Mesenchymal stem cell (in vitro differentiated cells and primary cell): ENCODE results near the gene TEAD4.

ENCODE experiments used
- DNase-seq: peaks from one replicate; pipeline ENCODE4 v3.0.0-alpha.2; 2013
- H2AFZ ChIP-seq: one replicate; pipeline ENCODE4 v1.6.1; 2013; ENCODE audit warnings: low read depth, mild to moderate bottlenecking, control low read depth, inconsistent platforms, low read length, moderate library complexity
- H2AK5ac ChIP-seq: 2 replicates; pipeline ENCODE4 v1.6.1; 2013; ENCODE audit warnings: low read length, moderate library complexity, mild to moderate bottlenecking, inconsistent platforms; ENCODE audit not compliant: severe bottlenecking
- H2BK120ac ChIP-seq: one replicate; pipeline ENCODE4 v1.6.1; 2013; ENCODE audit warnings: low read depth, mild to moderate bottlenecking, inconsistent platforms, low read length, moderate library complexity
- H2BK12ac ChIP-seq, 2 experiments: one replicate each; pipeline ENCODE4 v1.6.1; 2013; ENCODE audit warnings: inconsistent platforms in 2 of 2, low read length in 2 of 2, mild to moderate bottlenecking in 2 of 2, moderate library complexity in 2 of 2, control low read depth in 1 of 2
- H2BK15ac ChIP-seq: one replicate; pipeline ENCODE4 v1.6.1; 2013; ENCODE audit warnings: mild to moderate bottlenecking, low read depth, inconsistent platforms; ENCODE audit not compliant: poor library complexity, severe bottlenecking
- H2BK5ac ChIP-seq: 2 replicates; pipeline ENCODE4 v1.6.1; 2013; ENCODE audit warnings: low read depth, mild to moderate bottlenecking, low read length, control low read depth, inconsistent platforms; ENCODE audit not compliant: poor library complexity, severe bottlenecking
- H3K14ac ChIP-seq, 2 experiments: one replicate each; pipeline ENCODE4 v1.6.1; 2013; ENCODE audit warnings: inconsistent platforms in 2 of 2, low read length in 2 of 2, control low read depth in 1 of 2, mild to moderate bottlenecking in 1 of 2, moderate library complexity in 1 of 2
- H3K18ac ChIP-seq, 2 experiments: one replicate each; pipeline ENCODE4 v1.6.1; 2013; ENCODE audit warnings: inconsistent platforms in 2 of 2, low read length in 2 of 2, control low read depth in 1 of 2, low read depth in 1 of 2, mild to moderate bottlenecking in 1 of 2
- H3K23ac ChIP-seq, 2 experiments: one replicate each; pipeline ENCODE4 v1.6.1; 2013; ENCODE audit warnings: inconsistent platforms in 2 of 2, low read length in 2 of 2, mild to moderate bottlenecking in 2 of 2, moderate library complexity in 2 of 2, control low read depth in 1 of 2
- H3K27ac ChIP-seq: 2 replicates; pipeline ENCODE4 v1.5.1; 2013; ENCODE audit warnings: mild to moderate bottlenecking, moderate library complexity, low read length, control low read depth, inconsistent platforms; ENCODE audit not compliant: poor library complexity, severe bottlenecking
- H3K27me3 ChIP-seq, 2 experiments: 2 replicates each; pipeline versions ENCODE4 v1.6.1 to v1.7.0; 2013; ENCODE audit warnings: low read length in 2 of 2, mild to moderate bottlenecking in 2 of 2, moderate library complexity in 2 of 2, control low read depth in 1 of 2, inconsistent platforms in 1 of 2; ENCODE audit not compliant: control insufficient read depth in 1 of 2, insufficient read depth in 1 of 2
- H3K36me3 ChIP-seq, 2 experiments: 2 replicates each; pipeline versions ENCODE4 v1.6.1 to v1.7.0; 2013; ENCODE audit warnings: low read length in 2 of 2, control low read depth in 1 of 2, inconsistent platforms in 1 of 2, low read depth in 1 of 2, mild to moderate bottlenecking in 1 of 2; ENCODE audit not compliant: insufficient read depth in 2 of 2, control insufficient read depth in 1 of 2
- H3K4ac ChIP-seq, 2 experiments: one replicate each; pipeline ENCODE4 v1.6.1; 2013; ENCODE audit warnings: inconsistent platforms in 2 of 2, low read length in 2 of 2, mild to moderate bottlenecking in 2 of 2, moderate library complexity in 2 of 2, control low read depth in 1 of 2, low read depth in 1 of 2
- H3K4me1 ChIP-seq: 2 replicates; pipeline ENCODE4 v1.6.1; 2013; ENCODE audit warnings: low read depth, low read length, control low read depth; ENCODE audit not compliant: control insufficient read depth, insufficient read depth
- H3K4me2 ChIP-seq: 2 replicates; pipeline ENCODE4 v1.6.1; 2013; ENCODE audit warnings: low read length, mild to moderate bottlenecking, inconsistent platforms; ENCODE audit not compliant: poor library complexity, severe bottlenecking
- H3K4me3 ChIP-seq, 2 experiments: 2 replicates each; pipeline versions ENCODE4 v1.5.1 to v1.7.0; 2013; ENCODE audit warnings: low read length in 2 of 2, mild to moderate bottlenecking in 2 of 2, control low read depth in 1 of 2, low read depth in 1 of 2; ENCODE audit not compliant: insufficient read depth in 1 of 2
- H3K79me1 ChIP-seq: replicated peaks from 2 replicates; pipeline ENCODE4 v1.6.1; 2013; ENCODE audit warnings: mild to moderate bottlenecking, control low read depth, low read length, inconsistent platforms; ENCODE audit not compliant: poor library complexity, severe bottlenecking
- H3K9ac ChIP-seq: 2 replicates; pipeline ENCODE4 v1.7.0; 2013; ENCODE audit warnings: mild to moderate bottlenecking, low read length, moderate library complexity
- H3K9me3 ChIP-seq: 2 replicates; pipeline ENCODE4 v1.7.0; 2013; ENCODE audit warnings: mild to moderate bottlenecking, low read length; ENCODE audit not compliant: control insufficient read depth
- H4K8ac ChIP-seq: one replicate; pipeline ENCODE4 v1.6.1; 2013; ENCODE audit warnings: inconsistent platforms, mild to moderate bottlenecking, low read length, moderate library complexity
- H4K91ac ChIP-seq: one replicate; pipeline ENCODE4 v1.6.1; 2013; ENCODE audit warnings: mild to moderate bottlenecking, low read length, inconsistent platforms
- WGBS: methylation state at CpG from one replicate; pipeline ENCODE4 v1.1.7; 2013; ENCODE audit warnings: mixed read lengths; 5-methylcytosine and 5-hydroxymethylcytosine counted together

Gene TEAD4

DNA sequence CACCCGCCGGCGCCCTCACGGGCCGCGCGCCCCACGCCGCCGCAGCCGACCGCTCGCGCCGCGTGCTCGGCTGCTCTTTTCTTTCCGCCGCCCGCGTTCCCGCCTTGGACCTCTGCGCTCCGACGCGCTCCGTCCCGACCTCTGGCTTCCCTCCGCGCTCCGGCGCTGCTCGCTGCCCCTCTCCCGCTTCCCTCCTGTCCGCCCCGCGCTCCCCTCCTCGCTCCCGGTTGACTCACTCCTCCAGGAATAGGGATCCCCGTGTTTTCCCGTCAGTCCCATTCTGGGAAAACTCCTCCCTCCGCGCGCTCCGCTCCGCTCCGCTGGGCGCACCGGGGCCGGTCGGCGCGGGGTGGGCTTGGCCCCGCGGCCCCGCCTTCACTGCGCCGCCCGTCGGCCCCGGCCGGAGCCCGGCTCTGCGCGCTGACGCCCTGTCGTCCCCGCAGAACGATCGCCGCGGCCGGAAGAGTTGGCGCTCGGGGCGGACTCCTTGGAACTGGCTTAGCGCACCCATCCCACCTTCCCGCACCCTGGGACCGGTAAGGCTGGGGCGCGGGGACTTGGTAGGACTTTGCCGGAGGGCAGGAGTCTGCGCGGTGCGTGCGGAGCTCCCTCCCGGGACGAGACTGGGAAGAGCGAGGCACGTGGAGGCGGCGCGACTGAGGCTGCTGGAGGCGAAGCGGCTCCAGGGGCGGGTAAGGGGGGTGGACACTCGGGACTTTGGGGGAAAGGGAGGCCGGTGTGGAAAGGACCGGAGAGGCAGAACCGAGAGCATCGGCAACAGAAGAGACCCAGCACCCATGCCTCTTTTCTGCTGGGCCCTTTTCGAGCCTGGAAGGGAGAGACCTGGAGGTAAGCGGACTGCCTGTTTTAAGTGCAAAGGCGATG is 550 bp downstream of the TEAD4 start:
- H2AK5ac ChIP-seq = peak overlapping the region; percentile 22
- peak overlapping the region; percentile 91 for H2BK15ac ChIP-seq
- no peak overlapping the region for H2BK120ac ChIP-seq
- H3K23ac ChIP-seq = peak overlapping the region in 1 of 2 experiments; percentile 90
- peak overlapping the region; percentile 68 for H2AFZ ChIP-seq
- H3K27me3 ChIP-seq = no peaks in the 10 kb centered on the region
- H3K9ac ChIP-seq = peak overlapping the region; percentile 80
- H3K9me3 ChIP-seq = no peaks in the 10 kb centered on the region
- H3K4me3 ChIP-seq = peak overlapping the region; percentile 76 to 77
- H3K18ac ChIP-seq = peak overlapping the region; percentile 86 to 97
- peak overlapping the region; percentile 78 for H3K4me2 ChIP-seq
- H3K4me1 ChIP-seq = peaks cover 34% of the 10 kb centered on the region
- H2BK5ac ChIP-seq = peak overlapping the region; percentile 95
- H4K91ac ChIP-seq = peak overlapping the region; percentile 87
- H2BK12ac ChIP-seq = peak overlapping the region; percentile 51 to 65
- peak overlapping the region; percentile 87 for H4K8ac ChIP-seq
- peaks cover 7% of the 10 kb centered on the region for H3K79me1 ChIP-seq
- WGBS = under 1% methylated on average over 77 of the region's 104 CpGs
- peak; percentile 80 for DNase-seq
- peak overlapping the region in 1 of 2 experiments; percentile 48 for H3K14ac ChIP-seq
- peak overlapping the region; percentile 79 for H3K27ac ChIP-seq
- peak overlapping the region; percentile 26 to 82 for H3K4ac ChIP-seq
- H3K36me3 ChIP-seq = no peaks in the 10 kb centered on the region

DNA sequence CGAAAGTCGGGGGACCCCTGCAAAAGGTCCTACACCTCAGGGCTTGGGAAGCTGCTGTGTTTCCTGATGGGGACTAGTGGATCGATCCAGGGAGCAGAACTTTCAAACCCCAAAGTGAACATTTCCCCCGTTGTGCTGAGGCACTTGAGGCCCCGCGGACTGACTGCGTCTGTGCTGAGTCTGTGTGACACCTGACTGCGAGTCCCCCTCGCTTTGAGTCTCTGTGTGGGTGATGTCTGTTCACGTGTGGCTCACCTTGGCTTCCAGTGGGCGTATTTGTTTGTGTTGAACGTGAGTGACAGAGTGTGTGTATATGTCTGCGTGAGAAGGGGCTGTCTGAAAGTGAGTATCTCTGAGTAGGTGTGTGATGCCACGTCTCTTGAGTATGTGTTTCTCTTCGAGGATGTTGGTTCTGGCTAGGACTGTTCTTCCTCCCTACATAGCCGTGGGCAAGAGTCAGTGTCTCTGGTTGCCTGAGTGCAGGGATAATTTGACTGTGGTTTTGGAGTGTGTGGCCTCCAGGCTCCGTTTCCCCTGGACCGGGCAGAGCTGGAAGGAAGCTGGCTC is 1.3 kb downstream of the TEAD4 start:
- H3K23ac ChIP-seq = no peak overlapping the region
- H3K9ac ChIP-seq = peak overlapping the region; percentile 80
- peak overlapping the region; percentile 76 to 77 for H3K4me3 ChIP-seq
- no peak overlapping the region for H2BK15ac ChIP-seq
- H3K14ac ChIP-seq = peak overlapping the region in 1 of 2 experiments; percentile 87
- H3K9me3 ChIP-seq = no peaks in the 10 kb centered on the region
- H3K36me3 ChIP-seq = no peaks in the 10 kb centered on the region
- H2BK120ac ChIP-seq = no peak overlapping the region
- peak overlapping the region; percentile 79 to 86 for H3K18ac ChIP-seq
- H3K4me2 ChIP-seq = peak overlapping the region; percentile 78
- H2BK12ac ChIP-seq = peak overlapping the region; percentile 51 to 65
- no peak overlapping the region for H4K8ac ChIP-seq
- H3K4me1 ChIP-seq = peaks cover 35% of the 10 kb centered on the region
- WGBS = 2% methylated on average over 18 of the region's 18 CpGs
- peak overlapping the region; percentile 26 to 35 for H3K4ac ChIP-seq
- no peak overlapping the region for H2AFZ ChIP-seq
- H3K27ac ChIP-seq = peak overlapping the region; percentile 70
- H2AK5ac ChIP-seq = peak overlapping the region; percentile 22
- H3K79me1 ChIP-seq = peaks cover 9% of the 10 kb centered on the region
- no peak overlapping the region for H2BK5ac ChIP-seq
- H4K91ac ChIP-seq = peak overlapping the region; percentile 18
- DNase-seq = peak; percentile 72
- H3K27me3 ChIP-seq = no peaks in the 10 kb centered on the region

DNA sequence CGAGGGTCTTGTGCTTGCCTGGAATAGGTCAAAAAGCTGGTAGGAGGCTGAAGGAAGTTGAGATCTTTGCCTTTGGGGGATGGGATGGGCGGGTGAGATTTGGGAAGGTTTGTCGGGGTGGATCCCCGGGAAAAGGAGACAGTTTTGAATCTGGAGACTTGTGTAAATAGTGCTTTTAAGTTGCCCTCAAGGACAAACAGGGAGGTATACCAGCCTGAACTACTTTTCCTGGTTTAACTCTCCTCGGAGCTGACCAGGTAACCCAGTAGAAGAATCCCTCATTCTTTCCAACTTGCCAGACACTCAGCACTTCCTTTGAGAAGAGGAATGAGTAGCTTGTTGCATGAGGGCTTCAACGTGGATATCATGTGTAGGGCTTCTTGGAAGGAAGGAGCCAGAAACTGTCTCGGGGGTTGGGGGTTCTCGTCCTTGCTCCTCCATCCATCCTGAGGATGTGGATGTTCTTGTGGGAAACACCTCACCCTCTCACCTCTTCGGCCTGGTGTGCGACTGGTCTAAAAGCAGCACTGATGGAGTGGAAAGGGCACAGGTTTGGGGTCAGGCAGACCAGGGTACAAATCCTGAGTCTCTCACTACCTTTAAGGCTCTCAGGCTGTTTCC is 1.9 kb downstream of the TEAD4 start:
- H2BK15ac ChIP-seq = no peak overlapping the region
- no peak overlapping the region for H2BK120ac ChIP-seq
- H3K27me3 ChIP-seq = no peaks in the 10 kb centered on the region
- no peak overlapping the region for H2BK5ac ChIP-seq
- H3K27ac ChIP-seq = peak overlapping the region; percentile 70
- WGBS = 31% methylated on average over 7 of the region's 10 CpGs
- no peak overlapping the region for H4K91ac ChIP-seq
- no peaks in the 10 kb centered on the region for H3K9me3 ChIP-seq
- H3K36me3 ChIP-seq = no peaks in the 10 kb centered on the region
- peak overlapping the region in 1 of 2 experiments; percentile 9 for H3K18ac ChIP-seq
- no peak overlapping the region for H4K8ac ChIP-seq
- no peak overlapping the region for H2AK5ac ChIP-seq
- H3K14ac ChIP-seq = no peak overlapping the region
- H3K9ac ChIP-seq = peak overlapping the region; percentile 80
- H3K79me1 ChIP-seq = peaks cover 11% of the 10 kb centered on the region
- H2AFZ ChIP-seq = no peak overlapping the region
- peak overlapping the region in 1 of 2 experiments; percentile 24 for H3K4ac ChIP-seq
- H3K4me2 ChIP-seq = peak overlapping the region; percentile 78
- peak overlapping the region in 1 of 2 experiments; percentile 37 for H2BK12ac ChIP-seq
- peak; percentile 48 for DNase-seq
- peaks cover 35% of the 10 kb centered on the region for H3K4me1 ChIP-seq
- H3K23ac ChIP-seq = no peak overlapping the region
- peak overlapping the region; percentile 8 to 77 for H3K4me3 ChIP-seq

DNA sequence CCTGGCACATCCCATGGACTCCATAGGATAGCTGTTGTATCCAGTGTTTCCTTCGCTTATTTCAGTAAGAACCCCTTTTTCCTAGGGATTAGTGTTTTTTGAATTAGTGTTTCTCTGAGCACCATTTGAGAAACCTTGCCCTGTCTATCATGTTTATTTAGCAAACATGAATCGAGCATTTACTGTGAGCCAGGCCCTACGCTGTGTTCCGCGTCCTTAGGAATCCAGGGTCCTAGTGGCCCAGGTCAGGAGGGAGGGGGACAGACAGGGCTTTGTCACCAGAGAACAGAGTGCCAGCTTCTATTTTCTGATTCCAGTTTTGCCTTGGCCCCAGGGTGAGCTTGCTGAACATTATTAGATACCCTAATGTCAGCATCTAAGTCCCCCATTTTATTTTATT is 2.5 kb downstream of the TEAD4 start:
- Histone ChIP-seq H3K27me3 (no peaks in the 10 kb centered on the region), H3K27ac (no peak overlapping the region), H4K8ac (no peak overlapping the region), H2AFZ (no peak overlapping the region), H3K23ac (no peak overlapping the region), H3K4me3 (peak overlapping the region in 1 of 2 experiments; percentile 77), H3K9ac (no peak overlapping the region), H2AK5ac (no peak overlapping the region), H4K91ac (no peak overlapping the region), H2BK15ac (peak overlapping the region; percentile 84), H3K18ac (no peak overlapping the region), H2BK120ac (no peak overlapping the region), H3K9me3 (no peaks in the 10 kb centered on the region), H3K4ac (no peak overlapping the region), H3K36me3 (no peaks in the 10 kb centered on the region), H3K14ac (no peak overlapping the region), H2BK5ac (no peak overlapping the region), H3K79me1 (peaks cover 11% of the 10 kb centered on the region), H2BK12ac (no peak overlapping the region), H3K4me2 (no peak overlapping the region), H3K4me1 (peaks cover 35% of the 10 kb centered on the region)
- 68% methylated on average over 4 of the region's 5 CpGs for WGBS
- DNase-seq = no peak
